ENCODE results near the gene CHMP4B. TPM values are rescaled to one million over a fixed set of nuclear protein-coding genes. Genes with fewer than 3 reads are reported as not detected.

CHMP4B gene
- total RNA-seq, 3 donors from 2014 or later (not counting 1 experiment from before 2014, with no cell fraction given), result 63.7 to 74.0 (median 70.0) TPM

- ATAC-seq (no peak), DNase-seq (peak in 1 of 2 donors; percentile 23)
- H3K4me1 Mint-ChIP-seq, result peaks cover 46 to 57% of the 10 kb centered on the region in 2 donors
- peak overlapping the region; percentile 92 for H3K4me3 Mint-ChIP-seq
- no peaks in the 10 kb centered on the region for H3K27me3 Mint-ChIP-seq (ENCODE audit: low read depth in 2 of 2)
- H3K27ac Mint-ChIP-seq, result peak overlapping the region; percentile 93 to 98
- TF ChIP-seq, protein P1, sequence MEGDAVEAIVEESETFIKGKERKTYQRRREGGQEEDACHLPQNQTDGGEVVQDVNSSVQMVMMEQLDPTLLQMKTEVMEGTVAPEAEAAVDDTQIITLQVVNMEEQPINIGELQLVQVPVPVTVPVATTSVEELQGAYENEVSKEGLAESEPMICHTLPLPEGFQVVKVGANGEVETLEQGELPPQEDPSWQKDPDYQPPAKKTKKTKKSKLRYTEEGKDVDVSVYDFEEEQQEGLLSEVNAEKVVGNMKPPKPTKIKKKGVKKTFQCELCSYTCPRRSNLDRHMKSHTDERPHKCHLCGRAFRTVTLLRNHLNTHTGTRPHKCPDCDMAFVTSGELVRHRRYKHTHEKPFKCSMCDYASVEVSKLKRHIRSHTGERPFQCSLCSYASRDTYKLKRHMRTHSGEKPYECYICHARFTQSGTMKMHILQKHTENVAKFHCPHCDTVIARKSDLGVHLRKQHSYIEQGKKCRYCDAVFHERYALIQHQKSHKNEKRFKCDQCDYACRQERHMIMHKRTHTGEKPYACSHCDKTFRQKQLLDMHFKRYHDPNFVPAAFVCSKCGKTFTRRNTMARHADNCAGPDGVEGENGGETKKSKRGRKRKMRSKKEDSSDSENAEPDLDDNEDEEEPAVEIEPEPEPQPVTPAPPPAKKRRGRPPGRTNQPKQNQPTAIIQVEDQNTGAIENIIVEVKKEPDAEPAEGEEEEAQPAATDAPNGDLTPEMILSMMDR (IDR thresholded peaks at IDR 0.05), result no peak
- peak overlapping the region; percentile 54 for H3K27ac ChIP-seq (ENCODE audit: low read length)
- H3K9me3 ChIP-seq (ENCODE audit: control insufficient read depth, insufficient read depth, low read length), result no peaks in the 10 kb centered on the region
- H3K9me3 Mint-ChIP-seq, result no peaks in the 10 kb centered on the region
- H3K27me3 ChIP-seq (ENCODE audit: control insufficient read depth, insufficient read depth, low read length), result no peaks in the 10 kb centered on the region
- H3K4me3 ChIP-seq (ENCODE audit: low read length), result peak overlapping the region; percentile 89
- intact Hi-C loops (cut with micrococcal nuclease), result loop anchor here (5.0 kb wide), 1 partner anchor 179 kb away; the partner anchor contains the start of gene RALY
- peaks cover 6% of the 10 kb centered on the region for H3K36me3 ChIP-seq (ENCODE audit: control insufficient read depth, insufficient read depth, low read length)
- 56% methylated on average over 10 of the region's 10 CpGs for WGBS (ENCODE audit: insufficient coverage)
- H3K4me1 ChIP-seq (ENCODE audit: control insufficient read depth, insufficient read depth, low read length), result peaks cover 30% of the 10 kb centered on the region
- no peaks in the 10 kb centered on the region for H3K36me3 Mint-ChIP-seq
Measured at GRCh38 chr20:33812908-33813462, 1.8 kb downstream of the CHMP4B start.

DNA sequence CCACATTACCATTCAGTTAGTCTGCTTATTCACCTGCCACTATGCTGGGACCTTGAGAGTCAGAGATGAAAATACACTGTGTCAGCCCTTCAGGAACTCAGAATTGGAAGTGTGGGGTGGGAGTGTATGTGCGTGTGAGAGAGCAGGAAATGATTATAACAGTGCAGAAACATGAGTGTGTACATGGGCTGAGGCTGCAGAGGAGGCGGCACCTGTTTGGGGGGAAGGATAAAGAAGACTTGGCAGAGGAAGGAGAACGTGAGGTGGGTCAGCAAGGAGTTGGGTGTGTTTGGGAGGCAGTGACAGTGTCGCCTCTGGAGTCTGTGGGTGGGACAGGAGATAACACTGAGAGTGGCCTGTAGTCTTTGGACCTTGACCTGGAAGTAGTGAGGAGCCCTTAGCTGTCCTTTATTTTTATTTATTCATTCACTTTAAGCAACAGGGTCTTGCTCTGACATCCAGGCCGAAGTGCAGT is 3.1 kb downstream of the CHMP4B start:
- Histone ChIP-seq H3K27ac (ENCODE audit: low read length) (no peak overlapping the region), H3K27me3 (ENCODE audit: control insufficient read depth, insufficient read depth, low read length) (no peaks in the 10 kb centered on the region), H3K4me3 (ENCODE audit: low read length) (no peak overlapping the region), H3K9me3 (ENCODE audit: control insufficient read depth, insufficient read depth, low read length) (no peaks in the 10 kb centered on the region), H3K4me1 (ENCODE audit: control insufficient read depth, insufficient read depth, low read length) (peaks cover 34% of the 10 kb centered on the region), H3K36me3 (ENCODE audit: control insufficient read depth, insufficient read depth, low read length) (peaks cover 6% of the 10 kb centered on the region)
- ATAC-seq (no peak), DNase-seq (peak in 1 of 2 donors; percentile 21)
- Mint-ChIP-seq H3K27me3 (ENCODE audit: low read depth in 2 of 2) (no peaks in the 10 kb centered on the region), H3K4me1 (peaks cover 57 to 69% of the 10 kb centered on the region in 2 donors), H3K27ac (peak overlapping the region; percentile 1 to 98), H3K9me3 (no peaks in the 10 kb centered on the region), H3K36me3 (no peaks in the 10 kb centered on the region), H3K4me3 (no peak overlapping the region)
- 66% methylated on average over 5 of the region's 5 CpGs for WGBS (ENCODE audit: insufficient coverage)
- TF ChIP-seq, protein P1 (IDR thresholded peaks at IDR 0.05), result no peak
- intact Hi-C loops (cut with micrococcal nuclease), result loop anchor here (5.0 kb wide), 1 partner anchor 178 kb away; the partner anchor contains the start of gene RALY

- H3K9me3 ChIP-seq (ENCODE audit: control insufficient read depth, insufficient read depth, low read length), result no peaks in the 10 kb centered on the region
- no peaks in the 10 kb centered on the region for H3K27me3 Mint-ChIP-seq (ENCODE audit: low read depth in 2 of 2)
- DNase-seq, result no peak
- peak overlapping the region in 1 of 2 donors; percentile 3 for H3K27ac Mint-ChIP-seq
- ATAC-seq, result no peak
- no peak overlapping the region for H3K4me3 Mint-ChIP-seq
- H3K27me3 ChIP-seq (ENCODE audit: control insufficient read depth, insufficient read depth, low read length), result no peaks in the 10 kb centered on the region
- peaks cover 43% of the 10 kb centered on the region for H3K4me1 ChIP-seq (ENCODE audit: control insufficient read depth, insufficient read depth, low read length)
- intact Hi-C loops (cut with micrococcal nuclease), result no loop called here
- no peak overlapping the region for H3K4me3 ChIP-seq (ENCODE audit: low read length)
- peaks cover 69 to 83% of the 10 kb centered on the region in 2 donors for H3K4me1 Mint-ChIP-seq
- peaks cover 6% of the 10 kb centered on the region for H3K36me3 ChIP-seq (ENCODE audit: control insufficient read depth, insufficient read depth, low read length)
- H3K9me3 Mint-ChIP-seq, result no peaks in the 10 kb centered on the region
- no peaks in the 10 kb centered on the region for H3K36me3 Mint-ChIP-seq
- H3K27ac ChIP-seq (ENCODE audit: low read length), result no peak overlapping the region
- 94% methylated on average over 3 of the region's 3 CpGs for WGBS (ENCODE audit: insufficient coverage)
- TF ChIP-seq, protein P1 (IDR thresholded peaks at IDR 0.05), result no peak
Measured at GRCh38 chr20:33815671-33816070, 4.5 kb downstream of the CHMP4B start.
